Effector memory CD4-positive, alpha-beta T cell (primary cell): ENCODE results near the gene RIPPLY1.

Experiments
- DNase-seq, 3 donors: peaks; one replicate each; pipeline ENCODE4 v3.0.0-alpha.2; 2020
- H3K27ac ChIP-seq: 2 replicates; pipeline ENCODE4 v1.7.0; 2013; ENCODE audit warnings: mild to moderate bottlenecking, low read length, moderate library complexity; ENCODE audit not compliant: insufficient read depth, poor library complexity, severe bottlenecking
- H3K27me3 ChIP-seq: replicated peaks from 2 replicates; pipeline ENCODE4 v1.7.0; 2013; ENCODE audit warnings: mild to moderate bottlenecking, low read length; ENCODE audit not compliant: insufficient read depth, control insufficient read depth, poor library complexity, severe bottlenecking
- H3K36me3 ChIP-seq: 2 replicates; pipeline ENCODE4 v1.7.0; 2013; ENCODE audit warnings: mild to moderate bottlenecking, low read length, moderate library complexity; ENCODE audit not compliant: control insufficient read depth, insufficient read depth
- H3K4me1 ChIP-seq: 2 replicates; pipeline ENCODE4 v1.7.0; 2013; ENCODE audit warnings: low read length, mild to moderate bottlenecking; ENCODE audit not compliant: control insufficient read depth, insufficient read depth, poor library complexity, severe bottlenecking
- H3K4me3 ChIP-seq: 2 replicates; pipeline ENCODE4 v1.7.0; 2013; ENCODE audit warnings: low read length, low read depth, mild to moderate bottlenecking; ENCODE audit not compliant: insufficient read depth, poor library complexity, severe bottlenecking
- H3K9me3 ChIP-seq: 2 replicates; pipeline ENCODE4 v1.7.0; 2013; ENCODE audit warnings: mild to moderate bottlenecking, low read length, moderate library complexity; ENCODE audit not compliant: control insufficient read depth

Gene RIPPLY1

DNA sequence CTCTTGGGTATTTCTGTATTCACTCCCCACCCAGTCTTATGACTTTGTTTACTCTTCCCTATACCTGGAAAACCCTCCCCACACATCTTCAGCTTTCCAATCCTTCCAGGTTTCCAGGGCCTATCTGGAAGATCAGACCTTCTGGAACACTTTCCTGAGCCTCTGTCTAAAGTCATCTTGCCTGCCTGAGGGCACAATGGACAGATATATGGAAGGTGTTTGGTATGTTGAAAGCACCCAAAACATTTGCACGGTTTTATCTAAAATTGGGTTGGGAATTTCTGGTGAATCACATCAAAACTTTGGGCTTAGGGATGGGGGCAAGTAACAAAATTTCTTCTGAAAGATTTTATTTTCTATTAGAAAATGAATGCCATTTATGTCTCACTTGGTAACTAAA, 33.1 kb upstream of the RIPPLY1 start:
- Histone ChIP-seq H3K4me1 (peaks cover 6% of the 10 kb centered on the region), H3K9me3 (no peaks in the 10 kb centered on the region), H3K36me3 (no peaks in the 10 kb centered on the region), H3K27ac (no peak overlapping the region), H3K27me3 (no peaks in the 10 kb centered on the region), H3K4me3 (no peak overlapping the region)
- DNase-seq, result no peak

DNA sequence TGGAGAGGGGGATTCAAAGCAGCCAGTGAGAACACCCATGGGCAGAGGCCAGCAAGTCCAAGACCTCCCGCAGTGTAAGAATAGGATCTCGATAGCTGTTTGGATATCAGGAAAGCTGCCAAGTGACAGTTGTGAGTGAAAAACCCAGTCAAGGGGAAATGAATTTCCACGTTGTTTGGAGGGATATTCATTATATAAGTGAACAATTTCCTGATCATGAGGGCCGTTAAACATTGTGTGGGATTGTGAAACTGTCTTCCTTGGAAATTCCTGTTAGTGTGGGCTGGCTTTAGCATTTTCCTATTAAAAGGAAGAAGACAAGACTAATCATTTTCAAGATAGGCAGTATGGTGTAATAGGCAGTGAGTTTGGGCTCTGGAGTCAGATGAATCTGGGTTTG, 32.0 kb upstream of the RIPPLY1 start:
- Histone ChIP-seq H3K27ac (no peak overlapping the region), H3K36me3 (no peaks in the 10 kb centered on the region), H3K27me3 (no peaks in the 10 kb centered on the region), H3K9me3 (no peaks in the 10 kb centered on the region), H3K4me3 (no peak overlapping the region), H3K4me1 (peaks cover 6% of the 10 kb centered on the region)
- no peak for DNase-seq

DNA sequence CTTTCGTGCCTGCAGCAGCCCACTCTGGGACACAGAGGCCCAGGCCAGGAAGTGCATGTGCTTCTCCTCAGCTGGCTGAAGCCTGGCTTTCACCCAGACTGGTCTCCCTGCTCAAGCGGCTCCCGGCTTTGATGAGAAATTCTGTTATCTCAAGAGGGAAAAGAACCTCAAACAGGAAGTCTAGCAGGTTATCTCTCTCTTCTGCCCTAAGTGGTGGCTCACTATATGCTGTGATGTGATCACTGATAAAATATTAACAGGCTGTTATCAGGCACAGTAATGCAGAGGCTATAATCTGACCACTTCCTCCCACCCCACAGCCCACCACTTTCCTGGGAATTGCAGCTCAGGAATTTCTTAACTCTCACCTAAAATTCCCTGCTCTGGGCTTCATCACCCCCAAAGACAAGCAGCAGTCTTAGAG, 30.4 kb upstream of the RIPPLY1 start:
- Histone ChIP-seq H3K9me3 (no peaks in the 10 kb centered on the region), H3K27ac (no peak overlapping the region), H3K4me1 (peaks cover 6% of the 10 kb centered on the region), H3K36me3 (no peaks in the 10 kb centered on the region), H3K4me3 (no peak overlapping the region), H3K27me3 (no peaks in the 10 kb centered on the region)
- DNase-seq, result no peak

DNA sequence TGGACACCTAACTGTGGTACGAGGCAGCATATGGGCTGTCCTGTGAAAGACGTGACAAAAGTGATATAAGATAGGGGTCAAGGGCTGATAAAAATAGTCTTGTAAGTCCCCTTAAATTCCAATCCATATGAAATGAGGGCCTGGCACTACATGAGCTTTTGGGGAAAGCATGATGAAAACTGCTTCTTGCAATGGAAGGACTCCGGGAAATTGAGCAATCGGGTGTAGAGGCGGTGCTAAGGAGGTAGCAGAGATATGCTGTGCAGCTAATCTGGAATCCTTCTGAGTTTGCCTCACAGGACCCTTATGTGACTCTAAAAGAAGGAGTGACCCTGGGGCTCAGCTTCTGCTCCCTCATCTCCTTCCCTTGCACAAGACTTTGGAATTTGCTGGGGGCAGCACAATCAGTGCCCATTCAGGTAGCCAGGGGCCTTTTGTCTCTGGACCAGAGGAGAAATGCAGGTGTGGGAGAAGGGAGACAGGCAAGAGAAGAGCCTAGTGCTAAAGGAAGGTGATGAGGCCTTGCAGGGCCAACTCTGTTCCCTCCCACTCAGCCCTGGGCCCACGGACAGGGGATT, 29.9 kb upstream of the RIPPLY1 start:
- DNase-seq, result no peak
- Histone ChIP-seq H3K9me3 (no peaks in the 10 kb centered on the region), H3K27me3 (no peaks in the 10 kb centered on the region), H3K4me3 (no peak overlapping the region), H3K36me3 (no peaks in the 10 kb centered on the region), H3K4me1 (peaks cover 6% of the 10 kb centered on the region), H3K27ac (no peak overlapping the region)

DNA sequence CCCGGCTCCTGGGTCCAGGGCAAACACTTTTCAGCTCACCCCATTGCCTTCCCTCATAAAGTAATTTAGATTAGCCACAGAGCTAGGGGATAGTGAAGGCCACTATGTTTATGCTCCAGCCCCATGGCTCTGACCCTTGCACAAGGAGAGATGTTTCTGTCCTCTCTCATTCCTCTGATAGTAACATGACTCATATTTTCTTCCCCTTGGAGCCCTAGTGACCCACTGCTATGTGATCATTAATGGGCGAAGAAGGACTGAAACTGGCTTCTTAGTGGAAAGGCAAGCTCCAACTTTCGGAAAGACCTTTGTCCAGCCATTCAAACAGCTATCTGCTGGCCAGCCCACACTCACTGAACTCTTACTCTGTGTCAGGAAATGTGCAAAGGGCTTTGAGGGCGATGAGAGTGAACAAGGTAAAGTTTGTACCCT, 29.4 kb upstream of the RIPPLY1 start:
- no peaks in the 10 kb centered on the region for H3K36me3 ChIP-seq
- no peak for DNase-seq

DNA sequence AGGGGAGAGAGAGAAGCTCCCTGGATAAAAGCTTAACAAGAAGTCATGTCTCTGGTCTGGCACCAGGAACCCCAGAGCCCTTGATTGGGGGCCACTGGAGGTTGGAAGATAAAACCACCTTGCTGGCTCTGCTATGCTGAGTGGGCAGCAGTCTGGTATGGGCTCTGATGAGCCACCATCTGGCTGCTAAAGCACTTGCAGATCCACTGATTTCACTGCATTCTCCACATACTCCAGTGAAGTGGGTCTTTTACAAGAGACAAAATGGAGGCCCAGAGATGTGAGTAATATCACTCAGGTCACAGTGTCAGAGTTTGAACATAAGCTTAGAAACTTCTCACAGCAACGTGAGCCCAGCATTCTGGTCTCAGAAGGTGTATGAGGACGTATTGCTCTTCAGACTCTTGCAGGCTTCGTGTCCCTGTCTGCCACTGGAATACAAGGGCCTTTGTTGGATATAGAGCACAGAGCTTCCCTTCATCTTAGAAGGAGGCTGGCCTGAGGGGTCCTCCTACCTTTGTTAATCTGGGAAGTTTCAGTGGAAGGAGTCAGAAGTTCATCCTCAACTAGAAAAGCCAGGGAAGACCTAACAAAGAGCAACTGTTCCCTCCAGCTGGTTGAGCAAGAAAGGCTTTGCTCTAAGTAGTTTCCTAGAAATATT, 28.8 kb upstream of the RIPPLY1 start:
- no peak for DNase-seq
- H3K36me3 ChIP-seq, result no peaks in the 10 kb centered on the region
- no peaks in the 10 kb centered on the region for H3K9me3 ChIP-seq
- H3K4me1 ChIP-seq, result peaks cover 6% of the 10 kb centered on the region
- H3K27ac ChIP-seq, result no peak overlapping the region
- no peaks in the 10 kb centered on the region for H3K27me3 ChIP-seq
- no peak overlapping the region for H3K4me3 ChIP-seq

More for the DNA sequence above, 29.4 kb upstream of the RIPPLY1 start:
- Histone ChIP-seq H3K4me3 (no peak overlapping the region), H3K27me3 (no peaks in the 10 kb centered on the region), H3K4me1 (peaks cover 6% of the 10 kb centered on the region), H3K27ac (no peak overlapping the region), H3K9me3 (no peaks in the 10 kb centered on the region)

DNA sequence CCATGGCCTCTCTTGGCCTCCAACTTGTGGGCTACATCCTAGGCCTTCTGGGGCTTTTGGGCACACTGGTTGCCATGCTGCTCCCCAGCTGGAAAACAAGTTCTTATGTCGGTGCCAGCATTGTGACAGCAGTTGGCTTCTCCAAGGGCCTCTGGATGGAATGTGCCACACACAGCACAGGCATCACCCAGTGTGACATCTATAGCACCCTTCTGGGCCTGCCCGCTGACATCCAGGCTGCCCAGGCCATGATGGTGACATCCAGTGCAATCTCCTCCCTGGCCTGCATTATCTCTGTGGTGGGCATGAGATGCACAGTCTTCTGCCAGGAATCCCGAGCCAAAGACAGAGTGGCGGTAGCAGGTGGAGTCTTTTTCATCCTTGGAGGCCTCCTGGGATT, 25.1 kb upstream of the RIPPLY1 start:
- DNase-seq, result no peak
- no peaks in the 10 kb centered on the region for H3K27me3 ChIP-seq
- no peak overlapping the region for H3K27ac ChIP-seq
- H3K4me3 ChIP-seq, result no peak overlapping the region
- no peaks in the 10 kb centered on the region for H3K36me3 ChIP-seq
- H3K9me3 ChIP-seq, result no peaks in the 10 kb centered on the region
- peaks cover under 1% of the 10 kb centered on the region for H3K4me1 ChIP-seq

DNA sequence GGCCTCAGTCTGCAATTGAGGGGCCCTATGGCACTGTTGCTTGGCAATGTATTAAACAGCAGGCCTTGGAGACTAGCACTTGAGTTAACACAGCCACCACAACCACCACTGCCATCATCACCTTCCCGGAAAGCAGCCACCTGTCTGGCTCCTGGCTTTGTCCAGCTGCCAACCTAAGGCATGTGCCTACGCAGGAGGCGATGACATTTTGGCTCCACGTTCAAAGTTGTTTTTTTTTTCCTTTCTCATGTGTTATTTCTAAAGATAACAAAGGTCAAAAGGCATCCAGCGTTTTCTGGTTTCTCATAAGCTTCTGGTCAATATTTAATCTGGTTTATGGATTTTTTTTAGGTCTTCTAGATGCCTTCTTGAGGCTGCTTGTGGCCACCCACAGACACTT, 24.6 kb upstream of the RIPPLY1 start:
- H3K27ac ChIP-seq, result no peak overlapping the region
- no peaks in the 10 kb centered on the region for H3K36me3 ChIP-seq
- no peaks in the 10 kb centered on the region for H3K4me1 ChIP-seq
- H3K4me3 ChIP-seq, result no peak overlapping the region
- no peaks in the 10 kb centered on the region for H3K9me3 ChIP-seq
- DNase-seq, result no peak
- H3K27me3 ChIP-seq, result no peaks in the 10 kb centered on the region

DNA sequence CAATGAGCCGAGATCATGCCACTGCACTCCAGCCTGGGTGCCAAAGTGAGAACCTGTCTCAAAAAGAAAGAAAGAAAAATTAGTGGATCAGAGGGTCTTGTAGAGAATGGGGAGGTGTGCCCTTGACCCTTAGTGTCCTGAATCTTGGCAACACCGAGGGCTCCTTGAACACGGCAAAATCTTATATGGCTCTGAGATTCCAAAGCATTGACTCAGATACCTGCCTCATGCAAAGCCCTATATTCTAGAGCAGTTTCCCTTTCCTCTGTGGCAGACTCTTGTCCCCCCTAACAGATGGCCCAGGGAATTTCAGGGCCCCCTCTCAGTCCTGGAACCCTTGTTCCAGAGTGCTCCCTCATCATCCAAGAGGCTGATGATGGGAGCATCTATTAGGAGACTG, 23.9 kb upstream of the RIPPLY1 start:
- Histone ChIP-seq H3K4me1 (no peaks in the 10 kb centered on the region), H3K9me3 (no peaks in the 10 kb centered on the region), H3K27ac (no peak overlapping the region), H3K36me3 (no peaks in the 10 kb centered on the region), H3K27me3 (no peaks in the 10 kb centered on the region), H3K4me3 (no peak overlapping the region)
- no peak for DNase-seq

DNA sequence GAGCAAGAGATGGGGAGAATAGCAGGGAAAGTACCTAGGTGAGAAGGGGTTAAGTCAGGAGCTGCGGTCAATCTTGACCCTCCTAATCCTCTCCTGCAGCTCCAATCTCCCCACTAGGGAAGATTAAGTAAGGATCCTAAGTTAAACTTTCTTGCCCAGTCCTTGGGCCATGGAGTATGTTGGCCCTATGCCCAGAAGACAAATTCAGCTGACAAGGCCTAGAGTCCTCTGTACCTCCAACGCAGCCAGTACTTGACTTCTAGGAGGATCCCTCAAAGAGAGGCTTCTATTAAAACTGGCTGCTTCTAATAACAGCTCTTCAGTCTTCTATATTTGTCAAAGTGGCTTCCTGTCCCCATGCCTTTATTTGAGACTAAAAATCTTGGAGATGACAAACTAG, 18.5 kb upstream of the RIPPLY1 start:
- no peak for DNase-seq

More for the DNA sequence above, 18.5 kb upstream of the RIPPLY1 start:
- Histone ChIP-seq H3K27me3 (no peaks in the 10 kb centered on the region), H3K27ac (no peak overlapping the region), H3K36me3 (no peaks in the 10 kb centered on the region), H3K4me1 (no peaks in the 10 kb centered on the region), H3K4me3 (no peak overlapping the region), H3K9me3 (no peaks in the 10 kb centered on the region)
